ENCODE results near the gene ACTG1. TPM values are rescaled to one million over a fixed set of nuclear protein-coding genes. Genes with fewer than 3 reads are reported as not detected.

The ACTG1 gene
- total and polyA plus RNA-seq, 2 of the 4 experiments (the other 2 are of a cell fraction) = 10,907 to 15,732 TPM

GRCh38 chr17:81515530-81516041 is 3.0 kb upstream of the ACTG1 start:
- in situ Hi-C loops (cut with MboI; ENCODE audit: low sequenced_read_pairs) (no loop called here), dilution Hi-C loops (cut with HindIII; ENCODE audit: low sequenced_read_pairs, unreplicated experiment) (no loop called here), intact Hi-C loops (cut with micrococcal nuclease) (no loop called here)
- Histone ChIP-seq H3K9me1 (ENCODE audit: insufficient read depth, low read length) (no peaks in the 10 kb centered on the region), H2AFZ (replicated peaks; ENCODE audit: low read length, poor library complexity) (peak overlapping the region; percentile 54), H3K36me3 (ENCODE audit: control insufficient read depth, insufficient read depth, low read length) (peaks cover 17% of the 10 kb centered on the region), H3K27me3 (ENCODE audit: control insufficient read depth, insufficient read depth, low read length) (no peaks in the 10 kb centered on the region), H3K27ac (ENCODE audit: insufficient read depth, low read length) (peak overlapping the region; percentile 99), H2BK120ac (ENCODE audit: low read depth, low read length) (peak overlapping the region; percentile 85; the same call in 1 of the 2 replicates), H3K9me3 (ENCODE audit: control insufficient read depth, insufficient read depth, low read length) (no peaks in the 10 kb centered on the region), H2BK5ac (ENCODE audit: low read depth, low read length, poor library complexity, severe bottlenecking) (peak overlapping the region; percentile 97), H3K4ac (ENCODE audit: low read depth, low read length) (peak overlapping the region; percentile 86), H3K14ac (replicated peaks; ENCODE audit: low read depth, low read length) (peak overlapping the region; percentile 93), H3K56ac (ENCODE audit: extremely low read depth, insufficient read depth, low read length) (peak overlapping the region; percentile 98), H3K79me1 (ENCODE audit: low read depth in 1 of 2, low read length in 2 of 2) (peaks cover 6 to 57% of the 10 kb centered on the region in 2 experiments; a peak in 3 of 4 replicates), H2BK15ac (ENCODE audit: low read depth, low read length) (peak overlapping the region; percentile 72; the same call in 1 of the 3 replicates), H2AK9ac (replicated peaks; ENCODE audit: low read depth, low read length, poor library complexity) (peak overlapping the region; percentile 99), H3K4me2 (ENCODE audit: low read depth, low read length) (peak overlapping the region; percentile 95), H3K4me1 (ENCODE audit: control insufficient read depth, insufficient read depth, low read length) (peaks cover 34% of the 10 kb centered on the region), H3K18ac (ENCODE audit: low read depth, low read length) (peak overlapping the region; percentile 91), H3K4me3 (ENCODE audit: insufficient read depth, low read depth, low read length) (peak overlapping the region; percentile 87), H3K23ac (ENCODE audit: low read depth, low read length) (peak overlapping the region; percentile 97), H2BK20ac (ENCODE audit: low read depth, low read length) (no peak overlapping the region), H4K20me1 (ENCODE audit: insufficient read depth, low read length) (peaks cover 58% of the 10 kb centered on the region), H2AK5ac (ENCODE audit: low read depth, low read length) (peak overlapping the region; percentile 99), H4K5ac (ENCODE audit: low read depth, low read length) (peak overlapping the region; percentile 91), H3K9ac (ENCODE audit: low read depth, low read length) (peak overlapping the region; percentile 99), H4K91ac (ENCODE audit: insufficient read depth, low read depth, low read length) (peak overlapping the region; percentile 91), H4K8ac (ENCODE audit: low read depth in 2 of 2, low read length in 2 of 2) (peak overlapping the region; percentile 91 to 99)
- POLR2A ChIA-PET (ENCODE audit: unreplicated experiment) = interaction anchor here (0.6 to 1.2 kb wide), 3 partner anchors 37 to 69 kb away, joined by 3 read pairs; partner anchors contain the start of gene FAAP100
- CTCF ChIA-PET = no interaction called here
- DNase-seq (no peak), ATAC-seq (ENCODE audit: low read depth) (no peak)
- 65% methylated on average over 8 of the region's 19 CpGs; no CpG with 5 or more reads in 1 of the 2 experiments for WGBS, 2 experiments (ENCODE audit: extremely low coverage in 2 of 2, insufficient read length in 1 of 2)
- no TSS peak for BruUV-seq (replicated peaks)
- TF ChIP-seq RAD21 (IDR thresholded peaks at IDR 0.05; ENCODE audit: low read length) = no peak
- no peak for TF ChIP-seq POLR2A (IDR thresholded peaks at IDR 0.05; ENCODE audit: low read depth, low read length)
- no peak for TF ChIP-seq MAZ (IDR thresholded peaks at IDR 0.05; ENCODE audit: borderline replicate concordance, low read depth, low read length)
- TF ChIP-seq SMC3 (IDR thresholded peaks at IDR 0.05; ENCODE audit: low read depth, low read length) = no peak
- TF ChIP-seq BHLHE40 (IDR thresholded peaks at IDR 0.05; ENCODE audit: low read depth, low read length) = no peak
- TF ChIP-seq ELK1 (IDR thresholded peaks at IDR 0.05; ENCODE audit: borderline replicate concordance, low read depth, low read length) = no peak
- TF ChIP-seq RFX5 (IDR thresholded peaks at IDR 0.05; ENCODE audit: low read depth, low read length) = no peak
- no peak for TF ChIP-seq CEBPB (IDR thresholded peaks at IDR 0.05; ENCODE audit: low read depth, low read length)
- no peak for TF ChIP-seq NFE2L2 (IDR thresholded peaks at IDR 0.05; ENCODE audit: low read depth, low read length)
- no peak for TF ChIP-seq MXI1 (IDR thresholded peaks at IDR 0.05; ENCODE audit: borderline replicate concordance, low read depth, low read length)
- no peak for TF ChIP-seq CTCF (conservative IDR thresholded peaks at IDR 0.05; ENCODE audit: low read depth, low read length)
- TF ChIP-seq RCOR1 (IDR thresholded peaks at IDR 0.05; ENCODE audit: insufficient replicate concordance, low read length) = no peak
